ENCODE measurements around the gene RPL13.

DNA sequence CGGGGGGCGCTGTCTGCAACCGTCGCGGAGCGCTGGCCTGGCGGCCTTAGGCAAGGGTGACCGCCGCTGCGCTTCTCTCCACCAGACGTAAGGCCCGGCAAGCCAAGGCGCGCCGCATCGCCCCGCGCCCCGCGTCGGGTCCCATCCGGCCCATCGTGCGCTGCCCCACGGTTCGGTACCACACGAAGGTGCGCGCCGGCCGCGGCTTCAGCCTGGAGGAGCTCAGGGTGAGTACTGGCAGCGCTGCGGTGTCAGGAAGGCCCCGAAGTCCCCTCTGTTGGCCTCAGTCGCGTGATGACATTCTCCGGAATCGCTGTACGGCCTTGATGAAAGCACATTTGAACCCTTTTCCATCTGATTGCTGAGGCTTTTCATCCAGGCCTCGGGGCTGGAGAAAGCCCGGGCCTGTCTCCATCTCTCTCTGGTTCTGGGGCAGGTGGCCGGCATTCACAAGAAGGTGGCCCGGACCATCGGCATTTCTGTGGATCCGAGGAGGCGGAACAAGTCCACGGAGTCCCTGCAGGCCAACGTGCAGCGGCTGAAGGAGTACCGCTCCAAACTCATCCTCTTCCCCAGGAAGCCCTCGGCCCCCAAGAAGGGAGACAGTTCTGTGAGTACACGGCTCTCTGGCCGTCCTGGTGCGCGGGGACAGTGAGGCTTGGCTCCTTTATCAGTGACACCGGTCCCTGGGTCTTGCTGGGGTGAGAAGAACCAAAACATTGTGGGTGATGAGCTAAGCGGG is 831 bp downstream of the RPL13 start:
- TF ChIP-seq POLR2A (IDR thresholded peaks at IDR 0.05; ENCODE audit: control extremely low read depth in 1 of 2, low read depth in 2 of 2, low read length in 2 of 2) (peak; percentile 9 to 29; a peak in 2 of 3 replicates), RNF2 (IDR thresholded peaks at IDR 0.05; ENCODE audit: borderline replicate concordance, low read depth, low read length, missing control alignments, poor library complexity, severe bottlenecking) (no peak), ASH2L (IDR thresholded peaks at IDR 0.05; ENCODE audit: low read length) (no peak), HDAC6 (IDR thresholded peaks at IDR 0.05; ENCODE audit: low read depth, low read length) (no peak)
- TF ChIP-seq, protein P1, sequence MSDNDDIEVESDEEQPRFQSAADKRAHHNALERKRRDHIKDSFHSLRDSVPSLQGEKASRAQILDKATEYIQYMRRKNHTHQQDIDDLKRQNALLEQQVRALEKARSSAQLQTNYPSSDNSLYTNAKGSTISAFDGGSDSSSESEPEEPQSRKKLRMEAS (IDR thresholded peaks at IDR 0.05): no peak; the same call in 1 of the 2 replicates
- TF ChIP-seq, protein P2, sequence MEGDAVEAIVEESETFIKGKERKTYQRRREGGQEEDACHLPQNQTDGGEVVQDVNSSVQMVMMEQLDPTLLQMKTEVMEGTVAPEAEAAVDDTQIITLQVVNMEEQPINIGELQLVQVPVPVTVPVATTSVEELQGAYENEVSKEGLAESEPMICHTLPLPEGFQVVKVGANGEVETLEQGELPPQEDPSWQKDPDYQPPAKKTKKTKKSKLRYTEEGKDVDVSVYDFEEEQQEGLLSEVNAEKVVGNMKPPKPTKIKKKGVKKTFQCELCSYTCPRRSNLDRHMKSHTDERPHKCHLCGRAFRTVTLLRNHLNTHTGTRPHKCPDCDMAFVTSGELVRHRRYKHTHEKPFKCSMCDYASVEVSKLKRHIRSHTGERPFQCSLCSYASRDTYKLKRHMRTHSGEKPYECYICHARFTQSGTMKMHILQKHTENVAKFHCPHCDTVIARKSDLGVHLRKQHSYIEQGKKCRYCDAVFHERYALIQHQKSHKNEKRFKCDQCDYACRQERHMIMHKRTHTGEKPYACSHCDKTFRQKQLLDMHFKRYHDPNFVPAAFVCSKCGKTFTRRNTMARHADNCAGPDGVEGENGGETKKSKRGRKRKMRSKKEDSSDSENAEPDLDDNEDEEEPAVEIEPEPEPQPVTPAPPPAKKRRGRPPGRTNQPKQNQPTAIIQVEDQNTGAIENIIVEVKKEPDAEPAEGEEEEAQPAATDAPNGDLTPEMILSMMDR (IDR thresholded peaks at IDR 0.05; ENCODE audit: control extremely low read depth in 1 of 3, insufficient read depth in 1 of 3, low read depth in 1 of 3, low read length in 3 of 3): no peak

All from H1 (cell line).